HG02759 (cell line): Measurements from ENCODE around the gene KIAA1217.

Source experiments
- ATAC-seq: cut with Tn5 transposase; IDR thresholded peaks from one replicate; pipeline ENCODE4 v1.9.1; 2021; ENCODE audit warnings: mild to moderate bottlenecking, moderate library complexity; ENCODE audit not compliant: unreplicated experiment

The KIAA1217 gene

DNA sequence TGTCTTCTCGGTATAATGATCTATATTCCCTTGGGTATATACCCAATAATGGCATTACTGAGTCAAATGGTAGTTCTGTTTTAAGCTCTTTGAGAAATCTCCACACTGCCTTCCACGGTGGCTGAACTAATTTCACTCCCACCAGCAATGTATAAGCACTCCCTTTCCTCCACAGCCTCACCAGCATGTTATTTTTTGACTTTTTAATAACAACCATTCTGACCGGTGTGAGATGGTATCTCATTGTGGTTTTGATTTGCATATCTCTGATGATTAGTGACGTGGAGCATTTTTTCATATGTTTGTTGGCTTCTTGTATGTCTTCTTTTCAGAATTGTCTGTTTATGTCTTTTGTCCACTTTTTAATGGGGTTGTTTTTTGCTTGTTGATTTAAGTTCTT lies 33.6 kb downstream of the KIAA1217 start:
- no peak for ATAC-seq

DNA sequence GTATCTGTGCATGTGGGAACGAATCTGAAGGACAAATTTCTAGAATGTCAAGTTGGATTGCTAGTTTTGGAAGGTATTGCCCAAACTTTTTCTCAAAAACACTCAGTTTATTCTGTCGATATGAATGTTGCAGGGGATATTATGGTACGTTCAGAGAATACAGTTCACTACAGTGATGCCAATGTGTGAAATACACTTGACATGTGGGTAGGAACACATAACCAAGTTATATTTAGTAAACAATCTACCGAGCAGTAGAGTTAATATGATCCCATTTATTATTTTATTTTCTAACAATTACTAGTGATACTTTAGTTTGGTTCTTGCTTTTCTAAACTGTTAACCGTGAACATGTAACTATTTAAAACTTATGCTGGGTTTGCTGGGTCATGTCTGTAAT lies 37.4 kb downstream of the KIAA1217 start:
- ATAC-seq: no peak

DNA sequence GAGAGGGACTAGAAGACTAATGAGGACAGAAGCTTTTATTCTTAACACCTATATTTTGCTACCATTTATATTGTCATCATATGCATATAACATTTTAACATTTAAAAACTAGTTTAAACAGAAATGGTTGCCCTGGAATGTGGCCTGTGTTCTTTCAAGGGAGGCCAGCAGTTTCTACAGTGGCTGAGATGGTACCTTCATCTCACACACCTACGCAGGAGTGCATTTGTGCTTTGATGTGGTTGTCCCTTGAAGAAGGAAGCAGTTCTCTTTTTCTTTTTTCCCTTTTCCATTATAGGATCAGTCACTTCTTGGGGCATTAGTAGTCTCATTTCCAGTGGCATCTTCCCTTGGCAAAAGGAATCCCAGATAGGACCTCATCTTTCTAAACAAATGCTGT lies 38.9 kb downstream of the KIAA1217 start:
- ATAC-seq: no peak

DNA sequence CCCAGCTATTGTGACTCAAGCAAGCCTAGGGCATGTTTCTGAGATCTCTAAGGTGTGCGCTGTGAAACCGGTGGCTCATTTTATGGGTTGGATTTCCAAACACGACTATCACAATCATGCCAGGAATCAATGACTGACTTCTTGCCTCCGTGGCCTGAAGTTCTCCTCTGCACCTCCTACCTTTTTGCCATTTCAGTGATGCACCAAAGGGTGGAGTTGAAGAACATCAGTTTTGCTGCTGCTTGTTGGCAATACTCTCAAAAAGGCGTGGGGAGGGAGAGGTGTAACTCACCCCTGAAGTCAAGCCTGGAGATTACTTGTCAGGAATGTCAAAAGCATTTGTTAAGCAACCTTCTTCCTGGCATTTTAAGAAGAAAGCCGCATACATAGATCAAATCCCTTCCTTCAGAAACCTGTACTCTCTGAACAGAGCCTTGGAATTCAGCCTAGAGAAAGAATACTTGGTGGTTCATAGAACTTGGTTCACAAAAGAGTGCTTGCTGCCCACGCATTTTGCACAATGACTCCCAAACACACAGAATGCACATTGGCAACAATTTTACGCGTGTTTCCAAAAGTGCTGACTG lies 41.0 kb downstream of the KIAA1217 start:
- no peak for ATAC-seq

DNA sequence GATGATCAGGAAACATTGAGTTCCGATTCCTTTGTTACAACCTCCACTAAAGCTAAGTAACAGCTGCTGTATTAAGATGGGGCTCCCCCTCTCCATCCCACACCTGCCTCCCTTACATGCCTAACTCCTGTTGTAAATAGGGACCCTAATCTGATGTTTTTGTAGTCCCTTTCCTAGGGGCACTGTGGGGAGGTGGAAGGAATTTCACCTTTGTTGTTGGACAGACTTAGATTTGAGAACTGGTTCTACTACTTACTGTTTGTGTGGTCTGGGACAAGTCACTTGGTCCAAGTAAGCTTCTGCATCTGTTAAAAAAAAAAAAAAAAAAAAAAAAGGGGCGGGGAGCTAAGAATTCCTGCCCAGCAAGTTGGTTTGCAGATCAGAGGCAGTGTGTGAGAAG lies 42.6 kb downstream of the KIAA1217 start:
- ATAC-seq: no peak

DNA sequence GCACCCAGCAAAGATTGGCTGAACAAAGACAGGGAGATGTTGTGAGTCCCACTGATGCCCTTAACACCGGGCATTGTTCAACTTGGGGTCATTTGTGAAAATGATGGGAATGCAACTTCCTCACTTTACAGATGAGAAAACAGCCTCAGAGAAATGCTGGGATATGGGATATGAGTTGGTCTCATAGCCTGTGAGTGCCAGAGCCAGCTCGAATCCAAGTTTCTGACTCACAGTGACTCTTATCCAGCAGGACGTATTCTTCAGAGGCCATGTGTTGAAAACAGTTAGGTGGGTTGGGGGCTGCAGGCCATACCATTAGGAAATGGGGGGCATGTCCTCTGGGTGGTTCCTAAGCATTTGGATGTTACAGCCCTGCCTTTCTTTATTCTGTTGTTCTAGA lies 45.2 kb downstream of the KIAA1217 start:
- no peak for ATAC-seq

DNA sequence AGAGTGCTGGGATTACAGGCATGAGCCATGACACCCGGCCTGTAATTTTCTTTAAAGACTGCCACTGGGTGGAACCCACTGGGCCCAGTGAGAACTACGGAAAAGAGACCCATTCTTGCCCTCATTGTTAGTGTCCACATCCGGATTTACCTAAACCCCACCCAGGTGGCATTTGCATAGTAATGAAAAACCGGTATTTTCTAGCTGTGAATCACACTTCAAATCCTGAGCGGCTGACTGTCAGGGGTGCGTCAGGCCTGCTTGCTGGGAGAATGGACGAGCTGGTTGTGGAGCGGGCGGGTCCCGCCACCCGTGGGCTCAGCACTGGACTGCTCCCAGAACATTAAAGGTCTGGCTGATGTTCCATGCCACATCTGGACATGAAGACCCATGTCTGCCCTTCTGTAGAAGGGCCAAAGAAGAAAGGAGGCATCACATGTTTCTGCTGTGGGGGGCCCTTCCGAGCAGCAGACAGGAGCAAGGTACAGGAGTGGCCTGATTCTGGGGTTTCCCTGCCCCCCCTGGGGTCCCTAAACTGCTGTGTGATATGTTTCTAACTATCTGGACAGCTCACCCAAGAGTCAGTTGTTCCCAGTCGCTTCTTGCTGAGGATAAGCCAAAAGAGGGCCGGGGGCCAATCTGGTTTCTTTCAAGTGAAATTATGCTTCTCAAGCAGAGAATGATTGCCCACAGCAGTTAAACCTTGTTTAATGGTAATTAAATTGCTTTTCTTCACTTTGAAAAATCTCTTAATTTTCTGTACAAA lies 46.4 kb downstream of the KIAA1217 start:
- no peak for ATAC-seq

DNA sequence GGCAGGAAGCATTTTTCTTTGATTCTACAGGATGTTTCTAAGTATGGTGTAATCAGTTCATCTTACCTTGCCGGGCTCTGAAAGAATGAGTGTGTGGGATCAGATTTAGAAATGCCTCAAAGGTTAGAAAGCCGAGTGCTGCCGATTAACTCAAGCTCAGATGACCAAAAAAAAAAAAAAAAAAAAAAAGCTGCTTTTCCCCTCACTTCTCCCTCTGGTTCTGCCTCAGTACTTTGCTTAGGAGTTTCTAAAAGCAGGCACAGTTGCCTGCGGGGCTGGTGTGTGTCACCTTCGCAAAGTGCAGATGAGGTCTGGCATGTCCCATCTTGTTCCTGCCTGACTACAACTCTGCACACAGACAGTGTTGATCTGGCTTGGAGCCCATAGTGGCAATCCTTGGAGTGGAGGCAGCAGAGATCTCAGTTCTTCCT lies 47.0 kb downstream of the KIAA1217 start:
- ATAC-seq: no peak

DNA sequence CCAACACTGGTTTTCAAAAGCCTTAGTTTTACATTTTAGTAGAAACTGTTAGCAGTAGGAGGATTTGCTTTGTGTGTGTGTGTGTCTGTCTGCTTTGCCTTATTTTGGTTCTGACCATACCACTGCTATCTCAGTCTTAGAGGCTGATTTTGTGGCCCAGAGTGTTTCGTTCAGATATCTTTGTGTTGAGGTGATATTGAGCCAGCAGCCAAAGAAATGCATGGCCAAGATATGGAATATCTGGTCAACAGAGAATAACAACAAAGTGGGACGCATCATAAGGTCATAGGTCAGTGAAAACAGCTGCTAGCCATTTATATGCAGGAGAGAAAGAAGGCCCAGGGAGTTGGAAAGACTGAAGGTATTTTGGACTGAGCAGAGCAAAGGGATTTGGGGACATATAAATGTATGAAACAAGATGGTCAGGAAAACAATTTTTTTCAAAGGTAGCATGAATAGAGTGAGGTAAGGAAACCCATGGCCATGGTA lies 47.7 kb downstream of the KIAA1217 start:
- no peak for ATAC-seq

DNA sequence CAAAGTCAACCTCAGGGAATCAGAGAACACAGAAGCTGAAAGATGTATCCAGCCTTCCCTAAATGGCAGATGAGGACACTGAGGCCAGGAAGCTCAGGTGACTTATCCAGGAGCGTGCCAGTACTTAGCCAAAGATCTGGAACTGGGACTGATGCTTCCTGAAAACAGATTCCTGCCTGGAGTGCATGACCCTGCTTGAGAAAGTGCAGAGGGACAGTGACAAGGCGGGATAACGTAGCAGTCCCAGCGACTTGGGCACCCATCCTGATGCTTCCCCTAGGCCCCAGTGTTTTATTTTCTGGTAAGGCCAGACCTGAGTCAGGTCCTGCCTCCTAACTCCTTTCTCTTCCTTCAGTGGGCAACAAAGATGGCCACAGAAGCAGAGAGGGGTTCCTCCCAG lies 48.6 kb downstream of the KIAA1217 start:
- ATAC-seq: no peak

DNA sequence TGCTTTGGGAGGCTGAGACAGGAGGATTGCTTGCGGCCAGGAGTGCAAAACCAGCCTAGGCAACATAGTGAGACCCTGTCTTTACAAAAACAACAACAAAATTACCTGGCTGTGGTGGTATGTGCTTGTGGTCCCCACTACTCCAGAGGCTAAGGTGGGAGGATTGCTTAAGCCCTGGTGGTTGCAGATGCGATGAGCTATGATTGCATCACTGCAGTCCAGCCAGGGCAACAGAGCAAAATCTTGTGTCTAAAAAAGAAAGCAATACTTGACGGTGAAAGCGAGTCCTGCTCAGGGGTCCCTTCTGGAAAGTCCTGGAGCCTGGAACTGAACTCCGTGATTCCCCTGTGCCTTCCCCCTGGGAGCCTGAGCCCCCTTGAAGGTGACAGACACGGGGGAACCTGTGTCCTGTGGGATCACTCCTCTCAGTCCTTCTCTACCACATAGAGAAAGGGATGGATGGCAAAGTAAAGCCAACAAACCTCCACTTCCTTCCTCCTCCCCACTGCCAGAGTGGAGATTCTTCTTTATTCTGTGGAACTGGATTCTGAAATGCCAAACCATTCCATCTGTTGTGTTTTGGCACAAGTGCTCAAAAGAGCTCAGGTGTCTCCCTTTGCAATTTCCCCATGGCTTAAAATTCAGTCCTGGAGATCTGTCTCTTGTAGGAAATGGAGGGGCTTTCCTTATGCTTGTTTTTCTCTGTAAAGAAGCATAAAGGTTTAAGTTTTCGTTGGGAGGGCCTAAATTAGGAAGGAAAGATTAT lies 50.6 kb downstream of the KIAA1217 start:
- ATAC-seq: no peak

DNA sequence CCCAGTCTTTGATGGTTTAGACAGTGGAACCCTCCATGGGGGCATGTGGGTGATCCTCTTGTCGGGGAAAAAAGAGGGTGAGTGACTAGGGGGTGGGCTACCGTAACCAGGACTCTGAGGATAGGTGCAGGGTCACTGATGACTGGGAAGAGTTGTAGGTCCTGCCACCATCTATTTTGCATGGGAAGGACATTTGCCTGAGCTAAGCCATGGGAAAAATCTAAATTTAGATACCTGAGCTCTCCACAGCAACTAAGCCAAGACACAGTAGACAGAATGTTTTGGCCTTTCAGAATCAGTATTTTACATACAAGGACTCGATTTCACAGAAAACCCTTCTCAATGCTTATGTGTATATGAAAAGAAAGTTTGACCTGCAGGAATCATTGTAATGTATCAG lies 52.7 kb downstream of the KIAA1217 start:
- no peak for ATAC-seq

DNA sequence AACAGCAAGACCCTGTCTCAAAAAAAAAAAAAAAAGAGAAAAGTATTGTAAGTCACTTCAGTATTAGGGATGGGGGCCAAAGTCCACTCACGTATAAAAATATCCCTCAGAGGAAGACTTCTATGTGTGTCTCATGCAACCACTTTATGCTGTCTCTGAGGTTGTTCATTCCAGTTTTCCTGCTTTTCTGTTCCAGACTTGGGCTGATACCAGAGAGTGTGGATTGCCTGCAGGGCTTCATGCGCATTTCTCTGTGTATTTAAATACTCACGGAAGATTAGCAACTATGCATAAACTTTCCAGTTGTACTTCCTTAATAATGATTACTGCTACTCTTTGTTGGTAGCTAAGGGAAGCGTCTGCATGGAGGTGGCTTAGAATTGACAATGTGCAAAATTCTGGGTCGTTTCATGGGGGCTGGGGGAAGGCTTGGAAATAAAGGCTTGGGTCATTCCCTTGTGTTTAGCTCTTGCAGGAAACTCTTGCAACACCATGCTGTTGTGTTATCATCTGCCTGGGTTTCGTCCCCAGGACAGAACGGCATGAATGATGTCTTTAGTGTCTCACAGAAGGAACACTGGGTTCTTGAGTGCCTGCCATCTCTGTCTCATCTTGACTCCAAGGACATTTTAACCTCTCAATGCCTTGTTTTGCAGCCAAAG lies 54.1 kb downstream of the KIAA1217 start:
- no peak for ATAC-seq

DNA sequence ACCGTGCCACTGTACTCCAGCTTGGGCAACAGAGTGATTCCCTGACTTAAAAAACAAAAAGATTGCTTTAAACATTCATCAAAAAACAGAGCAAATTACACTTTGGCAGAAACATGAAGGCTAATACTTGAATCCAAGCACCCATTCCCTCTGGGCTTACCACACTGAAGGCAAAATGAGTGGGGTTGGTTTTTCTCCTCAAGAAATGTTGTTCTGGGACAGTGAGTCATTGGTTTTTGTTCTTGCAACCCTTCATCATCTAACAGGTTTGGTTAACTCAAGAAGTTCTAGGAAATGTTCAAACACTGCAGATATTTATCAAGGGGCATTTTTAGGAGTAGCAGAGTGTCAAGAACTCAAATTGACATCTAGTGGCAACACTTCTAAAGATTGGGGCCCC lies 60.5 kb downstream of the KIAA1217 start:
- ATAC-seq: no peak

DNA sequence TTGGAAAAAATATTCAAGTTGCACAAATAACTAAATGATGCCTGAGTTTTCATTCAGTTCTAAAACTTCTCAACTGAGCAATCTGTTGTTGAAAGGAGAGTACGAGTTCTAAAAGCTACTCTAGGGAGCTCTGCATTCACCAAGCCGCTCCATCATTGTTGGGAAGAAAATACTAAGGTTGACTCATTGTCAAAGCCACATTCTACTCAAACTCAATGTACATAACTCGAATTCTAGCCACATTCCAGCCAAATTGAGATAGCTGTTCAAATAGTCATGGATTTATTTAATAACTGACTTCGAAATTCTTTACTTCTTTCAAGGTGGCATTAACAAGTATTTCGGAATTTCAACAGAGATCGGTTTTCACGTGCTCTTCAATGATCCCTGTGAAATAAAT lies 63.4 kb downstream of the KIAA1217 start:
- no peak for ATAC-seq

DNA sequence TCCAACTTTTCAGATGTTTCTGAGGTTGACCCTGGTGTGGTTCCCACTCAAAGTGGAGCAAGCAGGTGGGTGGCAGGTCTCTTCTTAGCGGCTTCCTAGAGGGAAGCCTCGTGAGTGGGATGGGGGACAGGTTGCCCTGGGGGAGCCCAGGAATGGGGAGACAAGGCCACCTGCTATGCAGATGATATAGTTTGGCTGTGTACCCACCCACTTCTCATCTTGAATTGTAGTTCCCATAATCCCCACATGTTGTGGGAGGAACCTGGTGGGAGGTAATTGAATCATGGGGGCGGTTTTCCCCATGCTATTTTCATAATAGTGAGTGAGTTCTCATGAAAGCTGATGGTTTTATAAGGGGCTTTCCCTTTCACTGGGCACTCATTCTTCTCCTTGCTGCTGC lies 68.3 kb downstream of the KIAA1217 start:
- ATAC-seq: no peak

DNA sequence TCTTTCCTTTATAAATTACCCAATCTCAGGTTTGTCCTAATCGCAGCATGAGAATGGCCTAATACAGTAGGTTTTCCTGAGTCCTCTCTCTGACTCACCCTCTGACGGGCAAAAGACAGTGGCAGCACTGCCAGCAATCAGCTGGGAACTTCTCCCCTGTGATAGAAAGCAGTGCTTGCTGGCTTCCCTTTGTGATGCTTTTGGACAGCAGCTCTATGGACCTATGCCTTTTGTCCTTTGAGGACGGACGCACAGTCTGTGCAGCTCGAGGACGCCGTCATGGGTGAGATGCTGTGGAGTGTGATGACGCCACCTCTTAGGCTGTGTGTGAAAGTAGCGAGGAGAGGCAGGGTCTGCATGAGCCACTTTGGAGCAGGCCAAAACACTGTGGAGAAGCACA lies 68.8 kb downstream of the KIAA1217 start:
- ATAC-seq: no peak

DNA sequence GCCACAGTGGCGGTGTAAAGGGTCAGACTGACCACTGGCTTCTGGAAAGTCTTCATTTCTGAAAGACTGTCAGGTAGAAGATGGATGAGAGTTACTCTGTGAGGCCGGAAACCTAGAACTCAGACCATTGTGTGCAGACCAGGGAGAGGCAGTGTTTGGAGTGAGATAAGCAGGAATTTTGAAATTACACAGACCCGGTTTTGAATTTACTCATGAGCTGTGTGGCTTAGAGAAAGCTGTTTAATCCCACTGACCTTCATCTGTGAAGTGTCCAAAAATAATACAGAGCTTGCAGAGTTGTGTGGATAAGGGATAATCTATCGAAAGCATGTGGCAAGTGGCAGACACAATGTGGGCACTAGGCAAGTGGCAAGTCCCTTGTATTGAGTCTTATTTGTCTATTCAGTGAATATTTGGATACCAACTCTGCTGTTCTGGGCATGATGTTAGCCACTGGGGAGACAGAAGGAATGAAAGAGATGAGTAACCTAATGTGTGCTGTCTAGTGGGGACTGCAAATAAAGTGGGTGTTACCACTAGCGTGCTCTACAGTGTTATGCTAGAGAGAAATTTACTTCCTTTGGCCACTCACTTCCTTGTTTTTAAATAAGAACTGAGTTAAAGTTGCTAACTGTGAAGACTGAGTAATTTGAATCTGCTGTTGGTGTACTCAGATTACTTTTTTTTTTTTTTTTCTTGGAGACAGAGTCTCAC lies 69.4 kb downstream of the KIAA1217 start:
- ATAC-seq: no peak

DNA sequence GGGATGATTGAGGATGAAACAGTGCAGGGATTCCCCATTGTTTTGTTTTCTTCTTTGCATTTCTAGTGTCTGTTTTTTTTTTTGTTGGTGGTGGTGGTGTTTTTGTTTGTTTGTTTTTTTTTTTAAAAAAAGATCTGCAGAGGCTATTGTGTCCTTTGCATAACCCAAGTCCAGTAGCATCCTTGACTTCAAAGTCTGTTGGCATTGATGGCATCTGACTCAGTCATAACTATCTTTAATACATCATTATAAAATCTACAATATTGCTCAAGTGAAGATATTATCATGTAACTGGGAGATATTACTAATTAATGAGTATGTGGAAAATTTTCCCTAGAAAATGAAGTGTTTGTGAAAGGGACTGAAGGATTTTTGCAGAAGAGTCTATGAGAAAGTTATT lies 70.2 kb downstream of the KIAA1217 start:
- no peak for ATAC-seq

DNA sequence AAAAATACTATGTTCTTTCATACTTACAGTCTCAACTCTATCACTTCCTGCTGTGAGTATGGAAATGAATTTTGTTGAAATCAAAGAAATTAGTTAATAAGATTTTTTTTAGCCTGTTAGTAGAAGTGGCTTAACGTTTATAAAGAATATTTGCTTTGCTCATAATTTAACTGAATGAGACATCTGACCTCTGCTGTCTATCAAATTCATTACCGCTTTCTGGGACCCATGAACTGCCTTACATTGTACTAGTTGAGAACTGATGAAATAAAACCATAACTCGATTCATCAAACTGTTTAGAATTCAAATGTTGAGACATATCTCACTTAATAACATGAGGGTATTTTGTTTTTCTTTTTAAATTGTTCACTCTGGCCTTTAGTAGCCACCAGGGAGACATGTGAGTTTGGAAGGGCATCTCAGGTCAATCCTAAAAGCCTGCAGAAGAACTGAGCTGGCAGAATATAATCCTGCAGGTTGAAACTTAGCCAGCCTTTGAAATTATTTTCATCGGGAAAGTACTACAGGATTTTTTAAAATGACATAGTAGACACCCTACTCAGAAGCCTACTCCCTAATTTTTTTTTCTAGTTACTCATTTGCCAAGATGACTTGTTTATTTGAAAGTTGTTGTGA lies 78.7 kb downstream of the KIAA1217 start:
- ATAC-seq: no peak
